ENCODE results near the gene SDR42E2.
"Not testable (repeated sequence)": the region's sequence is repeated elsewhere in the genome, so short reads cannot be mapped to it uniquely, and the experiment has no call there.

SDR42E2 gene

GRCh38 chr16:22162656-22163009 is 327 bp downstream of the SDR42E2 start:
- no peak for DNase-seq (ENCODE audit: low read depth in 2 of 2)

GRCh38 chr16:22163806-22164205 is 1.5 kb downstream of the SDR42E2 start:
- DNase-seq (ENCODE audit: low read depth in 2 of 2), result no peak

GRCh38 chr16:22164482-22164881 is 2.2 kb downstream of the SDR42E2 start:
- no peak for DNase-seq (ENCODE audit: low read depth in 2 of 2)

GRCh38 chr16:22165508-22166285 is 3.4 kb downstream of the SDR42E2 start:
- DNase-seq (ENCODE audit: low read depth in 2 of 2), result no peak

- no peak for DNase-seq (ENCODE audit: low read depth in 2 of 2)
Measured at GRCh38 chr16:22171953-22172352, 9.6 kb downstream of the SDR42E2 start.

- not testable (repeated sequence) for DNase-seq (ENCODE audit: low read depth in 2 of 2)
Measured at GRCh38 chr16:22172642-22173041, 10.3 kb downstream of the SDR42E2 start.

- no peak for DNase-seq (ENCODE audit: low read depth in 2 of 2)
Measured at GRCh38 chr16:22174642-22175041, 12.3 kb downstream of the SDR42E2 start.

GRCh38 chr16:22177968-22178930 is 15.9 kb downstream of the SDR42E2 start:
- DNase-seq (ENCODE audit: low read depth in 2 of 2), result no peak

- DNase-seq (ENCODE audit: low read depth in 2 of 2), result no peak
Measured at GRCh38 chr16:22181426-22181825, 19.1 kb downstream of the SDR42E2 start.

GRCh38 chr16:22181843-22182242 is 19.5 kb downstream of the SDR42E2 start:
- no peak for DNase-seq (ENCODE audit: low read depth in 2 of 2)

- DNase-seq (ENCODE audit: low read depth in 2 of 2), result no peak
Measured at GRCh38 chr16:22183335-22183734, 21.0 kb downstream of the SDR42E2 start.

- no peak for DNase-seq (ENCODE audit: low read depth in 2 of 2)
Measured at GRCh38 chr16:22183901-22184614, 21.8 kb downstream of the SDR42E2 start.

GRCh38 chr16:22184615-22184968 is 22.3 kb downstream of the SDR42E2 start:
- no peak for DNase-seq (ENCODE audit: low read depth in 2 of 2)

- no peak for DNase-seq (ENCODE audit: low read depth in 2 of 2)
Measured at GRCh38 chr16:22186517-22186916, 24.2 kb downstream of the SDR42E2 start.

- DNase-seq (ENCODE audit: low read depth in 2 of 2), result no peak
Measured at GRCh38 chr16:22188267-22188594, 25.9 kb downstream of the SDR42E2 start.

- DNase-seq (ENCODE audit: low read depth in 2 of 2), result peak; percentile 27 to 28
Measured at GRCh38 chr16:22188595-22189442, 26.5 kb downstream of the SDR42E2 start.

GRCh38 chr16:22189473-22190080 is 27.3 kb downstream of the SDR42E2 start:
- no peak for DNase-seq (ENCODE audit: low read depth in 2 of 2)

- DNase-seq (ENCODE audit: low read depth in 2 of 2), result peak; percentile 66 to 79
Measured at GRCh38 chr16:22190081-22190775, 27.9 kb downstream of the SDR42E2 start.

- peak; percentile 99 to 100 for DNase-seq (ENCODE audit: low read depth in 2 of 2)
Measured at GRCh38 chr16:22190776-22191531, 28.6 kb downstream of the SDR42E2 start.
